Measurements from ENCODE around the gene PAPPA2. TPM values are rescaled to one million over a fixed set of nuclear protein-coding genes. Genes with fewer than 3 reads are reported as not detected.

The PAPPA2 gene
- total and polyA plus RNA-seq, 9 of the 15 experiments (the other 6 are each of a cell fraction or from before 2014, with no cell fraction given): 0.01 to 0.15 (median 0.05) TPM; not detected in 2

- TF ChIP-seq RFX5 (IDR thresholded peaks at IDR 0.05; ENCODE audit: low read depth, low read length): no peak
Measured at GRCh38 chr1:176853503-176853902, 390.5 kb downstream of the PAPPA2 start (continued).

GRCh38 chr1:176854121-176854520, 391.1 kb downstream of the PAPPA2 start:
- Histone ChIP-seq H3K4me1 (replicated peaks in 1 of 2; ENCODE audit: control insufficient read depth in 2 of 2, insufficient read depth in 2 of 2, low read length in 2 of 2) (peaks cover 12 to 47% of the 10 kb centered on the region in 2 experiments), H3K9ac (ENCODE audit: insufficient read depth in 1 of 2, low read depth in 2 of 2, low read length in 2 of 2) (no peak overlapping the region), H3K9me3 (replicated peaks; ENCODE audit: control insufficient read depth, insufficient read depth, low read depth, low read length) (no peaks in the 10 kb centered on the region), H3K27ac (ENCODE audit: extremely low read depth, low read depth, low read length) (no peak overlapping the region), H3K36me3 (ENCODE audit: control insufficient read depth, insufficient read depth, low read length) (no peaks in the 10 kb centered on the region), H3K4me2 (ENCODE audit: insufficient read depth, low read length) (no peak overlapping the region), H3K9me1 (ENCODE audit: control insufficient read depth, insufficient read depth, low read length) (no peaks in the 10 kb centered on the region), H3K4me3 (no peak overlapping the region), H4K20me1 (replicated peaks; ENCODE audit: control insufficient read depth, insufficient read depth, low read length) (no peaks in the 10 kb centered on the region), H3K79me2 (ENCODE audit: control insufficient read depth, insufficient read depth, low read length) (no peaks in the 10 kb centered on the region), H3K27me3 (ENCODE audit: control insufficient read depth in 2 of 2, insufficient read depth in 2 of 2, low read length in 2 of 2) (no peaks in the 10 kb centered on the region), H2AFZ (ENCODE audit: low read depth, low read length) (no peak overlapping the region)
- FAIRE-seq: no peak
- whole genome bisulfite sequencing (ENCODE audit: insufficient coverage, low coverage, missing lambda C conversion rate): 88% methylated on average over 4 of the region's 4 CpGs
- no peak for ATAC-seq
- no peak for DNase-seq (ENCODE audit: extremely low read depth in 1 of 4, low spot score in 3 of 4)
- in situ Hi-C loops (cut with MboI) (no loop called here), intact Hi-C loops (cut with micrococcal nuclease) (no loop called here)
- TF ChIP-seq REST (IDR thresholded peaks at IDR 0.05; ENCODE audit: borderline replicate concordance) (no peak), REST (CRISPR knock-in tag; IDR thresholded peaks at IDR 0.05; ENCODE audit: low read depth) (no peak), BRD4 (IDR thresholded peaks at IDR 0.05) (no peak), MCM2 (IDR thresholded peaks at IDR 0.05; ENCODE audit: low read depth) (no peak), ZNF280A (IDR thresholded peaks at IDR 0.05; ENCODE audit: low read depth, partially characterized antibody) (no peak), SRSF7 (optimal IDR thresholded peaks at IDR 0.05; ENCODE audit: low read depth, low read length) (no peak), DIDO1 (tag; IDR thresholded peaks at IDR 0.05; ENCODE audit: low read depth) (no peak)
- POLR2A ChIA-PET: interaction anchor here (0.6 to 1.0 kb wide), 3 partner anchors 10 to 366 kb away, joined by 3 to 4 read pairs (median 3); no protein-coding TSS in a partner anchor
- CTCF ChIA-PET (ENCODE audit: low intra/inter-chr PET ratio): no interaction called here
- no TSS peak for BruUV-seq (replicated peaks)
